ENCODE measurements around the gene HGD.
"Not testable (repeated sequence)": the region's sequence is repeated elsewhere in the genome, so short reads cannot be mapped to it uniquely, and the experiment has no call there.

Gene HGD

DNA sequence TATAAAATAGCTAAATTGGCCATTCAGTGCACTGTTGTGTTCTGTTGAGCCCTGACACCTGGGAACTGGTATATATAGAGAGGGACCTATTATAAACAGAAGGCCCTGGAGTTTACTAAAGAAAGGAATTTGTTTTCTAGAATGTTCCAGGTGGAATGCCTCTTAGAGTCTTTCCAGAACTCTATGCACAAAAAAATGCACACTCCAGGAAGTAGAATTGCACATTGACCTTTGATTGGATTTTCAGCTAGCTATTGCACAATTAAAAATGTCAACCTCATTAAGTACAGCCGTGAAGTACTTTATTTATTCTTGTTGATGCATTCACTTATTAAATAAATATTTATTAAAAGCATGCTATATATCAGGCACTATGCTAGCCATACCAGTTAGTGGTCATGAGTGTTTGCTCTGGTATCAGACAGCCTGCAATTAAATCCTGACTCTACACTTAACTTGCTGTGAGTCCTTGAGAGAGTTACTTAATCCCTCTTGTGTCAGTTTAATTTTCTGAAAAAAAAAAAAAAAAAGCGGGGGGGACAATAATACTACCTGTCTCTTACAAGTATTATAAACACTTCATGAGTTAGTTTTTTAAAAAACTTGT, 45.1 kb downstream of the HGD start:
- no peak for DNase-seq

DNA sequence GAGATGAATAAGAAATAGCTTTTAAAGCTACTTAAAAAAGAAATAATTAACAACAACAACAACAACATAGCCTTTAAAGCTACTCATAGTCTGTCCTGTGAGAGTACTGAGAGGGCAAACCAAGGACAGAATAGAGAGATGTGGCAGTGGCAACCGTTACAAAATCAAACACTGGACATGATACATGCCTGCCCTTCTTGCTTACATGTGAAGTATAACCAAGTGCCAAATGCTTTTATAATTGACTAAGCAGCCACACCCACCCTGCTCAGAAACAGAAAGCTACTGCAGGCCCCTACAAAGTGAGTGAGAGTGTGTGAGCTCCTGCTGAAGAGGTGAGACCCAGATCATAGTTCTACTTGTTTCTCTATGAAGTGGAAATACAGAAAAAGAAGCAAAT, 47.5 kb downstream of the HGD start:
- no peak for DNase-seq

DNA sequence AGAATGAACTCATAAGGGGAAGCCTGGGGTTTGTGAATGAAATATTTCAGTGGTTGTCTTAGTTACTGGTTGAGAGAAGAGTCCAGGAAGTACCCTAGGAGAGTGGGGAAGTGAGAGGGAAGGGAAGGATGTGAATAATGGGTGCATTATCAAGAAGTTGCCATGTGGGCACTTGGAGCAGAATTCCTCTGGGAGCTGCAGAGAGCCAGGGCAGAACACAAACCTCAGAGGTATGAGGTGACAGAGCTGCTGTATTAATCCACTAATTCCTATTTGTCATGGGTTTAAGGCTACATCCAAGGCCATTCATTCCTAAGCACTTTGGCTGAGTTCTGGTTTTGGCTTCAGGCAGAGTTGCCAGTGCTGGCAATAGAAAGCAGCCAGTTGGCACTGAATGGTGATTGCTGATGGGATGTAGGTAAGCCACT, 56.9 kb downstream of the HGD start:
- peak; percentile 57 for DNase-seq

DNA sequence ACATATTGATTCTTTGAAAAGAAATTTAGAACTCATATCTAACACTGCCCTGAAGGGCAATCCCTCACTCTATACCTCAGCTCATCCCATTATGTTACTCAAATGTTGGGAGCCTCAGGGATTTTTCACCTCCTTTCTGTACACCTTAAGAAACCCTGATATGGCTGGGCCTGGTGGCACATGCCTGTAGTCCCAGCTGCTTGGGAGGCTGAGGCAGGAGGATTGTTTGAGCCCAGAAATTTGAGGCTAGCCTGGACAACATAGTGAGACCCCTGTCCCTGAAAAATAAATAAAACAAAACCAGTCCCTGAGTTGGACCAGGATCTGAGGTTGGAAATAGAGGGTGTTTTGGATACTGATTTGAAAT, 58.3 kb downstream of the HGD start:
- no peak for DNase-seq

DNA sequence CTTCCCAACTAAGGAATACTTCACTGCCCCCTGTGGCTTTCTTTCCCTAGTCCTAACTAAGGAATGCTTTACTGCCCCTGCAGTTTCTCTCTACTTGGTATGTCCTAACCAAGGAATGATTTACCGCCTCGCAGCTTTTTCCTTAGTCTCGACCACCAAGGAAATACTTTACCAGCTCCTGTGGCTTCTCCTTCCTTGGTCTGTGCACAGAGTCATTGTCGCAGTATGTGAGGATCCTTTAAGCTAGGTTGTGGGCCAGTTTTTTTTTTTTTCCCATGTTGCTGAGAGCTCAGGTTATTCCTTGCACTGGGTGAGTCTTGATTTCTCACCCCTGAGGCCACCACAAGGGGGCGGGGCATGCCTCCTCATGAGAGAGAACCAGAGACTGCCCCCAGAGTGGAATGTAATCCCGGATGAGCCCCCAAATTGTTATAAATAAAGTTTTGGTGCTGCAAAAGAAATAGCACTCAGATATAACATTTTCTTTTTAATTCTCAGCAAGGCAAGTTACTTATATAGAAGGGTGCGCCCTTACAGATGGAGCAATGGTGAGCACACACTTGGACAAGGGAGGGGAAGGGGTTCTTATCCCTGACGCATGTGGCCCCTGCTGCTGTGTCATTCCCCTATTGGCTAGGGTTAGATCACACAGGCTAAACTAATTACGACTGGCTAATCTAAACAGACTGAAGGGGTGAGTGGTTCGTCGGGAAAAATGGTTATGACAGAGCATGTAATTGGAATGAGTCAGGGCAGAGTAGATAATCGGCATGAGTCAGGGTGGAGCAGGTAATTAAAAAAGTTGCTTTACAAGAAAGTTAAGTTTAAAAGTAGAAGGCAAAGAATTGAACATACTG, 58.9 kb downstream of the HGD start:
- DNase-seq = peak; percentile 24

DNA sequence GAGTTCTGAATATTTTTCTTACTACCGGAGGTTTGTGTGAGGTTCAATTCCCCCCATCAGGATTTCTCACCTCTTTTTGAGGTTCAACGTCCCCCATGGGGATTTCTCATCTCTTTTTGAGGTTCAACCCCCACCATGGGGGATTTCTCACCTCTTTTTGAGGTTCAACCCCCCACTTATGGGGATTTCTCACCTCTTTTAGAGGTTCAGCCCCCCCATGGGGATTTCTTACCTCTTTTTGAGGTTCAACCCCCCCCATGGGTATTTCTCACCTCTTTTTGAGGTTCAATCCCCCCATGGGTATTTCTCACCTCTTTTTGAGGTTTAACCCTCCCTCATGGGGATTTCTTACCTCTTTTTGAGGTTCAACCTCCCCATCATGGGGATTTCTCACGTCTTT, 59.6 kb downstream of the HGD start:
- no peak for DNase-seq

DNA sequence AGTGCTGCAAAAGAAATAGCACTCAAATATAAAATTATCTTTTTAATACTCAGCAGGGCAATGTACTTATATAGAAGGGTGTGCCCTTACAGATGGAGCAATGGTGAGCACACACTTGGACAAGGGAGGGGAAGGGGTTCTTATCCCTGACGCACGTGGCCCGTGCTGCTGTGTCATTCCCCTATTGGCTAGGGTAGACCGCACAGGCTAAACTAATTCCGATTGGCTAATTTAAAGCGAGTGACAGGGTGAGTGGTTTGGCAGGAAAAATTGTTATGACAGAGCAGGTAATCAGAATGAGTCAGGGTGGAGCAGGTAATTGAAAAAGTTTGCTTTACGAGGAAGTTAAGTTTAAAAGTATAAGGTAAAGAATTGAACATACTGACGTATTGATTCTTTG, 65.3 kb downstream of the HGD start:
- DNase-seq = not testable (repeated sequence)

DNA sequence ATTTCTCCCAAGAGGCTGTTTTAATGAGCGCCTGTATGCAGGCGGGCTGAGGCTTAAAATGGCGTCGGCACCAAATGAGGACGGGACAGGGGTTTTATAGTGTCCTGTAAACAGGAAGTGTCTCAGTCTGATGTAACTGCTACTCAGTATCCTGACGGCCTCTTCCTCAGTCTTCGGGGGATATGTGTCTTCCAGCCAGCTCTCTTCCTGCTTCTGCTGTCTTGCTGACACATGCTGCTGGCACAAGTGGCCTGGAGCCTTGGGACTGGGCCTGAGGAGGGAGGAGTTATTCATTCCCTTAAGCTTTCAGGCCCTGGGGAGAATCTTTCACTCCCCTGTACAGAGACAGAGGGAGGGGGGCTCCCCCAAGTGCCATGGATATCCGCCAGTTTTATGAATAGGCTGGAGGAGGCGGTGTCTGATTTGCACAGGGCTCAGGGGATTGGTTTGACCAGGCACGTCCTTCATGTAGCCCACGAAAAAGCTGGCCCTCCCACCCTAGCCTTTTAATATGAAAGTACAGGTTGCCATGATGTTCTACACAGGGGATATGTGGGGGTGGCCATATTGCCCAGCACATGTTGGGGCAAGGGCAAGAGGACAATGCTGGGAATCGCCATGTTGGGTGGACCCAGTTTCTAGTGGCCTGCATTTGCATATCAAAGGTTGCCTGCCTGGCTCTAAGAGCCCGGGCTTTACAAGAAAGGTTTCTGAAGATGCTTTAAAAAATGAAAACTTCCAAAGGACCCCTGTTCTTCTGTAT, 66.0 kb downstream of the HGD start:
- peak; percentile 70 for DNase-seq

DNA sequence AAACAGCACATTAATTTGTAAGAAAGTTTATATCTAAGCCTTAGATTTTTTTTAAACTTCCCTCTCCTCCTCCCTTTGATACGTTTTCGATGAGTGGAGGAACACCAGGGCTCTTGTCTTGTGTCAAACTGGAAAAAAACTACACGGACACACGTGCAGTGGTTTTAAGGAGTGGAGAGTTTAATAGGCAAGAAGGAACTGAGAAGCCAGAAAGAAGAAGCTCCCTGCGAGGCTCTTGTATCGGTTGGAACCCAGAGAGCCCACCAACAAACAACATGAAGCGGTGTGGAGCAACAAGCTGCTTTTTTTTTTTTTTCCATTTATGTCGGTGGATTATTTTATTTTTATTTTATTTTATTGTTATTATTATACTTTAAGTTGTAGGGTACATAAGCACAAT, 67.3 kb downstream of the HGD start:
- peak; percentile 95 for DNase-seq

DNA sequence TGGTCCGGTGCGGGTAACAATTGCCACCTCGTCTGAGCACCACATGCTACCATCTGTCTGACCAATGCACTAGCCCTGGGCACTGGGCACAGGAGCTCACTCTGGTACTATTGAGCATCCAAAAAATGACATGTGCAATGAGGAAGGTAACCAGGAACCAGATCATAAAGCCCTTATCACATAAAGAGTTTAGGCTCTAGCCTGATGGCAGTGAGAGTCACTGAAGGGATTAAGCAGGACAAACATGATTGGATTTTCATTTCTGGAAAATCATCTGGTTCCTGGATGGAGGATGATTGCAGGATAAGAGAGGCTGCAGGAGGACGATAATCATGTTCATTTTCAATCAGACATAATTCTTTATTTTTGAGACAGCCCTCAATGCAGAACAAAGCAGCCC, 73.5 kb downstream of the HGD start:
- DNase-seq = no peak

DNA sequence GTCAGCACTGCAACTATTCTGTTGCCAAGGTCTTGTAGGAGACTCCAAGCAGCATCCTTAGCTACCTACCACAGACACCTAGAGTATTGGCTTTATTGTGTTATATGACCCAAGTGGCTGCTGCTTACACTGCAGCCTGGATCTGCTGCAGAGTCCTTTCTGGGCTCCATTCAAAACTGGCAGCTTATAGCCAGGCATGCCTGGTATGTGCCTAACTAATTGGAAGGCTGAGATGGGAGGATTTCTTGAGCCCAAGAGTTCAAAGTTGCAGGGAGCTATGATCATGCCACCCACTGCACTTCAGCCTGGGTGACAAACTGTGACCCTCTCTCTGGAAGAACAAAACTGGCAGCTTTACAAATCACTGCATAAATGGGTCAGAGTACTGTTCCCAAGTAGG, 77.3 kb downstream of the HGD start:
- DNase-seq = no peak

DNA sequence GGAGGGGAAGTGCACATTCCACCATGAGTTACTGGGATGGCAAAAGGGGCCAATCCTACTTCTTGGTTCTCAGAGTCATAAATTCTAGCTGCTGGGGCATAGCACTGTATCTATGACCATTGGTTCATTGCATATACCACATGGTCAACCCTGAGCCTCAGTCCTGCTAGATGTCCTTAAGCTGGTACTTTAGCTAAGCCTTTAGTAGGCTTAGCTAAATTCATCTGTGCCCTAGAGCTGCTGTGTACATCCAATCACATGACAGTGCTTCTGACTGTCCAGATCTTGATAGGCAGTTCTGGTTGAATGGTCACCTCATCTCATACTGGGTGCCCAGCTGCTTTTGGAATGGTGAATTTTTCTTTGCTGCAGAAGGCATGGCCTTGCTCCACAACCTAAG, 77.7 kb downstream of the HGD start:
- DNase-seq = no peak

DNA sequence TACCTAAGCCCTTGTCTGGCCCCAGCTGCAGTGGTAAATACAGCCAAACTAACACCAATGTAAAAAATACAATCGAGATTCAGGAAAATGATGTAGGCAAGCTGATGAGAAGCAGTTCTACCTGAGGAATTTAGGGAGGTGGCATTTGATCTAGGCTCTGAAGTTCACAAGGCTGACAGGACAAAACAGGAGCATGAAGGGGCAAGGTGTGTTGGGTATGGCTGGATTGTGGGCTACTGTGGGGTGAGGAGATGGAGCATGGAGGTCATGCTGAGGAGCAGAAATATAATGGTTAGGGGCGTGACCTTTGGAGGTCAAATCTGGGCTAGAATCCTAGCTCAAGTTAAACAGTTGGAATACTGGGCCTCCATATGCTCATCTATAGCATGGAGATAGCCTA, 79.4 kb downstream of the HGD start:
- DNase-seq = no peak

DNA sequence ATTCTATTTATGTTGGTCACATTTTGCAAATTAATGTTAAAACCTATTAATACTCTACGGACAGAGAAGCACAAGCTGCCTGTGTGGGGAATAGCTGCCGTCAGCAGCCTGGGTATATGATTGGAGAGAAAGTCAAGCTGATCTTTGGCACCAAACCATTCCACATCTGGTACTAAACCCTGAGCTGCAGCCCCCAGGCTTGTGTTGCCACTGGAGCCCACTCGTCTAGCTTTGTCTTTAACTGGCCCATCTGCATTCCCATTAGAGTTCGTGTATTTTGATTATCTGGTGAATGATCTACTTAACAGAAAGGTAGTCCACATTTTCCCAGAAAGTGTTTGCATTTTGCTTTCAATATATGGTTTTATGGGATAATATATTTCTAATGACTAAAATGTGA, 80.5 kb downstream of the HGD start:
- no peak for DNase-seq

DNA sequence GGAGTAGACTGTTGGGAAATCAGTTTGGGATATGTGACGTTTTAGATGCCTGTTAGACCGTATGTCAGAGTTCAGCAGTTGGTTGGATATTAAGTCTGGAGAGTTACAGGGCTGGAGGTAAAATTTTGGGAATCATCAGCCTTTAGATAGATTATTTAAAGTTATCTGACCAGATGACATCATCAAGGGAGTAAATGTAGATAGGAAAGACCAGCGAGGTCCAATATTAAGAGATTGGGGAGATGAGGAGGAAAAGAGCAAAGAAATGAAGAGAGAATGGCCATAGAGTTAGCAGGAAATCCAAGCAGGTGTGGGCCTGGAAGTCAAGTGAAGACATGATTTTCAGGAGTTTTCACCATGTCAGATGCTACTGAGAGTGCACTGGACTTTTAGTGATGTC, 82.8 kb downstream of the HGD start:
- no peak for DNase-seq

DNA sequence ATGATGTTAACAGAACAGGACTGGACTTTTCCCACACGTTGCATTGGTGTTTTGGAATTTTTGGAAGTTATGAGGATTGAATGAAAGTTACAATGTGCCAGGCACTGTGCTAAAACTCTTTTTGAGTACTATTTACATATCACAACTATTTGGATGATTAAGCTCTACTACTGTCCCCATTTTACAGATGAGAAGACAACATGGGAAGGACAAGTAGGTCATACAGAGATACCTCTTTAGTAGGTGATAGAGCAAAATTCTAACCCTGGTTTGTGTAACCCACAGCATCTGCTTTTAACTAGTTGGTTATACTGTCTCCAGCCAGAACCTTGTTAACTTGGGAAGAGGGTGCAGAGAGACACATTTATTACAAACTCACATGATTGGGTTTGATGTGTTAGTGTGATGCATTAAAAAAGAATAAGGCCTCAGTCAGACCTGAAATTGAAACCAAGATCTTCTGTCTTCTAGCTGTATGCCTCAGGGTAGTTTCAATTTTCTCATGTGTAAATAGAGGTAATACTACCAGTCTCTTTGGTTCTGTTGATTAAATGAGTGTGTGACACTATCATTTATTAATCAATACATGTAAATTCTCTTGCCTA, 84.5 kb downstream of the HGD start:
- DNase-seq = no peak

DNA sequence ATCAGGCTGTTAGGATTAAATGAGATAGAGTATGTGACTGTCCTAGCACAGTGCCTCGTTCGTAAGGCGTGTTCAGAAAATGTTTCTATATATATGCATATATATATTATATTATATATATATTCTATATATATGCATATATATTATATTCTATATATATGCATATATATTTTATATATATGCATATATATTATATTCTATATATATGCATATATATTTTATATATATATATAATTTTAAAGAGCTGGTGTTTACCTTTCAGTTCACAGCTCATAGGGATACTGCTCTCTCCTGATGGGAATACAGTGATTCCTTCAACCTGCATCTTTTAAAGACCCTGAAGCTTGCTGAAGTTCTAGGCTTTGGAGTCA, 85.2 kb downstream of the HGD start:
- no peak for DNase-seq

DNA sequence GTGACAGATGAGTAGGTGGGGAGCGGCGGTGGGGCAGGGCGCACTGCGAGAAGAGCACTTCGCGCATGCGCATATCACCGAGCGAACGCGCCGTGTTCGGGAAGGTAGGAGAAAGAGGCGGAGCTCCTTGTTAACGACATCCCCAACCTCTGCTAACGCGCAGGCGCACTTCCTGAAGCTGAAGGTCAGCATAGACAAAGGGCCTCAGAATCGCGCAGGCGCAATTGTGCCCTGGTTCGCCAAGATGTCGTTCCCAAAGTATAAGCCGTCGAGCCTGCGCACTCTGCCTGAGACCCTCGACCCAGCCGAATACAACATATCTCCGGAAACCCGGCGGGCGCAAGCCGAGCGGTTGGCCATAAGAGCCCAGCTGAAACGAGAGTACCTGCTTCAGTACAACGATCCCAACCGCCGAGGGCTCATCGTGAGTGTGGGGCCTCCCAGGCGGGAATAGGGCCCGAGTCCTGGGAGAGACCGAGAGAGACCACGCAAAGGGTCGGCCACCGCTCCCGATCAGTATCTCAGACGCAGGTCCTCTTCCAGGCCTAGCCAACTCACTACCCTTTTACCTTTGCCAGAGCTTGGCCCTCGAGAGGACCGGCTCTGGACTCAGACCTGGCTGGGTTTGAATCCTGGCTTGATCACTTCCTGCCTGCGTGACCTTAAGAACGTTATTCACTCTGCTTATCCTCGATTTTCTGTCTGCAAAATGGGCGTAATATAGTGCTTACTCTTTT, 85.8 kb downstream of the HGD start, which contains the start of gene NDUFB4:
TSS of gene NDUFB4 (plus strand) at position 221 of the 737 bp plus-strand sequence. CDS start at position 245, 24 bp downstream.
- DNase-seq = peak; percentile 98

DNA sequence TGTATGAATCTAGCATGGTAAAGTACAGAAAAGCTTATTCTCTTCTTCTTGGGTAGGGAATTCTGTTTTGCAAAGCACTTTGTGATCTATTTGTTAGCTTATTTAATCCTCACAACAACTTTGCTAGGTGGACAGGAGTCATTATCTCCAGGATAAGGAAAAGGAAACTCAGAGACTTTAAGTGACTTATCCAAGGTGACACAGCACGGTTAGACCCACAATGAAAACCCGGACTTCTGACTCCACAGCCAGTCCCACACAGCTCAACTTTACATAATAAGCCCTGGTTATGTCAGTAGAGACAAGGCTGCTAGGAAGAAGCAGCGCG, 86.3 kb downstream of the HGD start:
- DNase-seq = no peak

DNA sequence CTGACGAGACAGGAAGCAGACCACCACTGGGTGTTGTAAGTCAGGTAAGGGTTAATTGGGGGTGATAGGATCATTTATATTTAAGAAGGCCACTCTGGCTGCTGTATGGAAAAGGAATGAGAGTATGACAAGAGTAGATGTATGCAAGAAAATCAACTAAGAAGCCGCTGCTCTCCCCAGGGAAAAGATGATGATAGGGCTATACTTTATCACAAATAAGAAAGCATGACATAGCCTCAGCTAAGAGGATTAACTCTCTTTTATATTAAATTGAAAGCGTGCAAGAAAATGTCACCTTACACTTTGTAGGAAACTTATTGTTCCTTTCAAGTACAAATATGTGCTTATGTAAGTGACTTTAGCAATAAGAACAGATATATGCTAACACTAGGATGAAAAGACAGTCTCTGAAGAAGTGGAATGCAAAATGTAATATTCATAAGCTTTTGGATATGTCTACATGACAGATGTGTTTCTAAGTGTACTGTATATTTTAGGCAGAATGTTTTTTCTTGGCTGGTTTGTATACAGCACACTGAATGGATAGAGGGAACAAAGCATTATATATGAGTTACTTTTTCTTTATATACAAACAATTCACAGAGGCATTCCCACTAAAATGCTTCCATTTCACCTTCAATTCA, 94.6 kb downstream of the HGD start:
- DNase-seq = no peak
